HepG2 (cell line): Measurements from ENCODE around the gene PM20D1. TPM values are rescaled to one million over a fixed set of nuclear protein-coding genes. Genes with fewer than 3 reads are reported as not detected.

ENCODE experiments used
- ATAC-seq: fragments of 200-7000 bp; cut with Tn5 transposase; 3 replicates; pipeline ENCODE4 v1.9.1; 2020; ENCODE audit warnings: mild to moderate bottlenecking, moderate library complexity
- BruUV-seq: library from RNA; stranded (reverse); fragments of 400-500 nt; replicated peaks from 2 replicates; lab custom pipeline; 2021; lab: Mats Ljungman, UMichigan
- CTCF ChIA-PET: fragments of 300-600 bp; formaldehyde crosslinking; extraction: SDS; loops from one replicate; lab custom pipeline; 2021; ENCODE audit warnings: low total read pairs, inconsistent platforms, low intra/inter-chr PET ratio; lab: Yijun Ruan, JAX
- POLR2A ChIA-PET: fragments of 350-600 bp; sonication (Branson Sonifier 250); formaldehyde crosslinking; loops from one replicate; lab custom pipeline; 2020; ENCODE audit warnings: antibody characterized with exemption, inconsistent platforms; lab: Yijun Ruan, JAX
- DNase-seq: peaks from one replicate; pipeline ENCODE4 v3.0.0-alpha.2; 2015; ENCODE audit warnings: low spot score
- FAIRE-seq: peaks from 3 replicates; lab custom pipeline; 2011; peaks lifted over from hg19 to GRCh38; lab: Jason Lieb, UNC
- H2AFZ ChIP-seq: one replicate; pipeline ENCODE4 v1.6.1; 2011; ENCODE audit warnings: low read length, inconsistent platforms
- H3K27ac ChIP-seq: fragments of 300-600 bp; 3 replicates; pipeline ENCODE4 v1.8.0; 2011; ENCODE audit warnings: mixed run types, mild to moderate bottlenecking, mixed read lengths, low read length, inconsistent platforms; ENCODE audit not compliant: insufficient read depth; ENCODE audit errors: extremely low read length
- H3K27me3 ChIP-seq, 2 experiments: fragments of 200-600 bp in 1 of 2; 2 replicates in 1 of 2; 3 replicates in 1 of 2; pipeline versions ENCODE4 v1.6.0 to v1.8.0; 2011; ENCODE audit warnings: low read length in 2 of 2, mild to moderate bottlenecking in 2 of 2, moderate library complexity in 2 of 2, inconsistent platforms in 1 of 2; ENCODE audit not compliant: insufficient read depth in 2 of 2, control insufficient read depth in 1 of 2
- H3K36me3 ChIP-seq, 2 experiments: fragments of 200-600 bp in 1 of 2; replicated peaks in 1 of 2; 2 replicates in 1 of 2; 3 replicates in 1 of 2; pipeline versions ENCODE4 v1.5.1 to v1.8.0; 2011; ENCODE audit warnings: low read length in 2 of 2, inconsistent platforms in 1 of 2; ENCODE audit not compliant: insufficient read depth in 2 of 2, control insufficient read depth in 1 of 2
- H3K4me1 ChIP-seq: 2 replicates; pipeline ENCODE4 v1.5.1; 2012; ENCODE audit warnings: low read length, inconsistent platforms; ENCODE audit not compliant: insufficient read depth
- H3K4me2 ChIP-seq: 2 replicates; pipeline ENCODE4 v1.6.0; 2011; ENCODE audit warnings: low read depth, low read length, inconsistent platforms
- H3K4me3 ChIP-seq, 3 experiments: fragments of 200-600 bp in 1 of 3; sonication (generic), shearing (Covaris generic) in 1 of 3; replicated peaks in 1 of 3; 2 replicates each; pipeline ENCODE4 v1.5.1; 2011 to 2016; ENCODE audit warnings: low read length in 3 of 3, inconsistent platforms in 2 of 3, low read depth in 2 of 3, mild to moderate bottlenecking in 2 of 3, control low read depth in 1 of 3, mixed read lengths in 1 of 3; ENCODE audit not compliant: insufficient read depth in 1 of 3
- H3K79me2 ChIP-seq: one replicate; pipeline ENCODE4 v1.6.1; 2011; ENCODE audit warnings: low read length, inconsistent platforms; ENCODE audit not compliant: insufficient read depth
- H3K9ac ChIP-seq: 2 replicates; pipeline ENCODE4 v1.6.0; 2011; ENCODE audit warnings: mild to moderate bottlenecking, low read depth, low read length, inconsistent platforms; ENCODE audit not compliant: insufficient read depth
- H3K9me3 ChIP-seq: 2 replicates; pipeline ENCODE4 v1.5.1; 2012; ENCODE audit warnings: mild to moderate bottlenecking, low read length
- H4K20me1 ChIP-seq: 2 replicates; pipeline ENCODE4 v1.6.0; 2011; ENCODE audit warnings: inconsistent platforms, mild to moderate bottlenecking, low read length, moderate library complexity; ENCODE audit not compliant: insufficient read depth
- AKAP8 ChIP-seq: sonication (generic); formaldehyde crosslinking; IDR thresholded peaks from 2 replicates; pipeline ENCODE4 v1.5.1; 2020; ENCODE audit warnings: mild to moderate bottlenecking, missing genetic modification reagents
- ATF1 ChIP-seq: IDR thresholded peaks from 2 replicates; pipeline ENCODE4 v1.6.1; 2016; ENCODE audit warnings: mild to moderate bottlenecking, control low read depth
- MAFF ChIP-seq: IDR thresholded peaks from 2 replicates; pipeline ENCODE4 v1.6.1; 2011; ENCODE audit warnings: low read depth, low read length, improper control_type of control experiment
- MAFK ChIP-seq, 2 experiments: IDR thresholded peaks in 1 of 2; conservative IDR thresholded peaks in 1 of 2; 2 replicates each; pipeline ENCODE4 v1.6.1; 2011; ENCODE audit warnings: improper control_type of control experiment in 2 of 2, low read length in 2 of 2
- MIER2 ChIP-seq: IDR thresholded peaks from 2 replicates; pipeline ENCODE4 v1.6.1; 2016; ENCODE audit warnings: missing biosample characterization, missing genetic modification reagents
- XRCC5 ChIP-seq: fragments of 200-400 bp; formaldehyde crosslinking; optimal IDR thresholded peaks from 2 replicates; pipeline ENCODE3; 2017; ENCODE audit warnings: mild to moderate bottlenecking, low read length
- ZNF510 ChIP-seq: sonication (generic); formaldehyde crosslinking; IDR thresholded peaks from 2 replicates; pipeline ENCODE4 v1.4.0; 2020; ENCODE audit warnings: low read depth, mild to moderate bottlenecking, missing genetic modification reagents
- ZNF562 ChIP-seq: sonication (generic); formaldehyde crosslinking; IDR thresholded peaks from 2 replicates; pipeline ENCODE4 v1.8.0; 2022; ENCODE audit warnings: missing genetic modification reagents, borderline replicate concordance
- WGBS: methylation state at CpG from one replicate; pipeline ENCODE4 v1.1.6; 2017; ENCODE audit warnings: low lambda C conversion rate; 5-methylcytosine and 5-hydroxymethylcytosine counted together
- in situ Hi-C: cut with HindIII; loops from 2 replicates; pipeline ENCODE4 v1.10.0; 2017; ENCODE audit warnings: low pct_unique_long_range_greater_than_20kb; ENCODE audit not compliant: extremely low pct_ligation_motif_present
- intact Hi-C: fragments of 100-400 bp; cut with micrococcal nuclease; formaldehyde crosslinking; loops from one replicate; pipeline ENCODE4 v1.10.0; 2022; ENCODE audit not compliant: unreplicated experiment
- polyA plus RNA-seq, 8 experiments: library from polyadenylated mRNA; depleted of rRNA in 3 of 8; stranded (reverse) in 7 of 8; unstranded in 1 of 8; fragments of >200 nt; fragmentation: Illumina TruSeq in 4 of 8; extraction: Trizol in 4 of 8; gene quantifications; 2 replicates each; pipeline versions ENCODE4 v1.2.1 to v1.2.3, GENCODE V29; 2011 to 2016; ENCODE audit warnings: low read depth in 4 of 8, missing spikeins in 1 of 8, mixed read lengths in 1 of 8; ENCODE audit not compliant: insufficient read depth in 1 of 8
- total RNA-seq, 5 experiments: library from RNA; depleted of rRNA; stranded (reverse); fragments of >200 nt; fragmentation: Illumina TruSeq; extraction: Trizol; gene quantifications; 2 replicates each; pipeline ENCODE4 v1.2.3, GENCODE V29; 2016; ENCODE audit warnings: low read depth in 1 of 5

PM20D1 gene
- total and polyA plus RNA-seq, 2 of the 13 experiments (the other 11 are each of a cell fraction or from before 2014, with no cell fraction given) = not detected

DNA sequence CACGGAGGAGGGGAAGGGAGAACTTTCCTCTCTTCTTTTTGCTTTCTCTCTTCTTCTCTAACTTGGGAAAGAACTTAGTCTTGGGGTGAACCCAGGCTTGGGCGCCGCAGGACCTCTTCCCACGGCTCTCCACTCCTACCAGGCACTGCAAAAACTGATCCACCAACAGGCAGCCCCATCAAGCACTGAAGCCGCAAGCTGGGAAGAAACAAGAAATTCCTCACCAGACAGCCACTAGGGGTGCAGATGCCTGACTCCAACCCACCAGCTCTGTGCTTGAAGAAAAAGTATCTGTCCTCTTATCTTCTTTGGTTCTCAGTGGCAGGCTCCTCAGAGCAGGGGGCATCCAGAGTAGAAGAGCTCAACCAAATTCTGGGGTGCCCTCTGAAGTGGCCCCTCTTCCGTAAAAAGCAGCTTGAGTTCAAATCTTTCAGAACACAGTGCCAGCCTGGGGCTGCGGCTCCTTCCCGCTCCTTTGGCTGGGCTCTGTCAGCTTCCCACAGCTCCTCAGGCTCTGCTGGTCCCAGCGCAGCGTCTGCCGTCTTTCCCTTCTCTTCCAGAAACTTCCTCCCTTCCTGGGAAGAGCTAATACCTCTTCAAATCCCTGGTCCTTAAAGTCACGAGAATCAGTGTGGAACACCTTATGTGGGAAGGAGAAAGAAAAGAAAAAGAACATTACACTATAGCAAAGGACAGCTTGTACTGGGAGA, 39.3 kb downstream of the PM20D1 start:
- POLR2A ChIA-PET = no interaction called here
- Histone ChIP-seq H3K4me1 (peaks cover 29% of the 10 kb centered on the region), H3K4me3 (no peak overlapping the region), H3K27ac (no peak overlapping the region), H3K9ac (no peak overlapping the region), H4K20me1 (no peaks in the 10 kb centered on the region), H3K79me2 (no peaks in the 10 kb centered on the region), H3K27me3 (peaks cover 1 to 23% of the 10 kb centered on the region in 2 experiments; a peak in 3 of 5 replicates), H3K4me2 (no peak overlapping the region), H3K36me3 (no peaks in the 10 kb centered on the region), H3K9me3 (no peaks in the 10 kb centered on the region), H2AFZ (no peak overlapping the region)
- CTCF ChIA-PET = no interaction called here
- no peak for FAIRE-seq
- no TSS peak for BruUV-seq
- no peak for DNase-seq
- ATAC-seq = peak; percentile 15; the same call in 1 of the 3 replicates
- intact Hi-C loops = no loop called here
- 79% methylated on average over 12 of the region's 12 CpGs for WGBS
- TF ChIP-seq AKAP8 (CRISPR knock-in tag) (no peak), XRCC5 (peak; percentile 26)
- TF ChIP-seq, all 625 proteins: peak for 1
- in situ Hi-C loops = no loop called here

- no peak overlapping the region for H2AFZ ChIP-seq
- no peaks in the 10 kb centered on the region for H3K9me3 ChIP-seq
- no peak overlapping the region for H3K9ac ChIP-seq
- BruUV-seq = no TSS peak
- intact Hi-C loops (loop anchor here (10.0 kb wide), 1 partner anchor 55 kb away; no protein-coding TSS in a partner anchor), in situ Hi-C loops (no loop called here)
- H3K4me1 ChIP-seq = peaks cover 29% of the 10 kb centered on the region
- H3K36me3 ChIP-seq = no peaks in the 10 kb centered on the region
- no peaks in the 10 kb centered on the region for H3K79me2 ChIP-seq
- no peak overlapping the region for H3K4me3 ChIP-seq
- ChIA-PET CTCF (no interaction called here), POLR2A (no interaction called here)
- DNase-seq (no peak), ATAC-seq (no peak), FAIRE-seq (no peak)
- TF ChIP-seq ZNF510 (CRISPR knock-in tag) = no peak
- no peak for TF ChIP-seq ZNF562 (CRISPR knock-in tag)
- TF ChIP-seq ATF1 (CRISPR knock-in tag) = no peak
- TF ChIP-seq MAFK (conservative IDR thresholded peaks at IDR 0.05 in 1 of 2, IDR thresholded peaks at IDR 0.05 in 1 of 2; ENCODE audit: low read length in 2 of 2) = peak; percentile 29 to 60; a peak in 2 of 4 replicates
- TF ChIP-seq MAFF = peak; percentile 34; the same call in 1 of the 2 replicates
- TF ChIP-seq MIER2 (CRISPR knock-in tag) = no peak
- H4K20me1 ChIP-seq = no peaks in the 10 kb centered on the region
- 87% methylated on average over 14 of the region's 14 CpGs for WGBS
- H3K4me2 ChIP-seq = no peak overlapping the region
- H3K27me3 ChIP-seq = peaks cover 5 to 23% of the 10 kb centered on the region in 2 experiments; a peak in 4 of 5 replicates
- no peak overlapping the region for H3K27ac ChIP-seq
These were observed 40.0 kb downstream of the PM20D1 start for GRCh38 chr1:205809942-205810345.
